Panc1 (cell line): ENCODE results near the gene SNU13. TPM values are rescaled to one million over a fixed set of nuclear protein-coding genes. Genes with fewer than 3 reads are reported as not detected.

ENCODE experiments used
- ATAC-seq: fragments of 200-7000 bp; cut with Tn5 transposase; 2 replicates; pipeline ENCODE4 v1.9.1; 2020; ENCODE audit warnings: mild to moderate bottlenecking, moderate library complexity
- BruUV-seq: library from RNA; stranded (reverse); fragments of 400-500 nt; replicated peaks from 2 replicates; lab custom pipeline; 2021; lab: Mats Ljungman, UMichigan
- CTCF ChIA-PET: fragments of 300-600 bp; sonication (Branson Sonifier 250); formaldehyde crosslinking; loops from one replicate; lab custom pipeline; 2022; ENCODE audit warnings: antibody characterized with exemption; lab: Charles Lee
- POLR2A ChIA-PET: fragments of 300-600 bp; sonication (Branson Sonifier 250); formaldehyde crosslinking; loops from one replicate; lab custom pipeline; 2022; ENCODE audit warnings: antibody characterized with exemption; lab: Charles Lee
- DNase-seq: peaks from one replicate; pipeline ENCODE4 v3.0.0-alpha.2; 2010; ENCODE audit warnings: low read depth, low spot score
- H3K27ac ChIP-seq: 2 replicates; pipeline ENCODE4 v1.5.1; 2011; ENCODE audit warnings: mild to moderate bottlenecking, low read length, inconsistent platforms
- H3K27me3 ChIP-seq: fragments of 200-500 bp; sonication (Bioruptor generic); 2 replicates; pipeline ENCODE4 v1.6.0; 2014; ENCODE audit warnings: low read length, inconsistent platforms; ENCODE audit not compliant: control insufficient read depth, insufficient read depth
- H3K36me3 ChIP-seq: fragments of 200-500 bp; sonication (Bioruptor generic); 2 replicates; pipeline ENCODE4 v1.5.1; 2014; ENCODE audit warnings: inconsistent platforms, mild to moderate bottlenecking, low read length, moderate library complexity; ENCODE audit not compliant: control insufficient read depth, insufficient read depth
- H3K4me1 ChIP-seq: 2 replicates; pipeline ENCODE4 v1.5.1; 2011; ENCODE audit warnings: inconsistent platforms, mild to moderate bottlenecking, low read length, moderate library complexity; ENCODE audit not compliant: control insufficient read depth, insufficient read depth
- H3K4me3 ChIP-seq, 2 experiments: 2 replicates each; pipeline ENCODE4 v1.5.1; 2011 to 2012; ENCODE audit warnings: low read depth in 2 of 2, low read length in 2 of 2, mild to moderate bottlenecking in 2 of 2, inconsistent platforms in 1 of 2, moderate library complexity in 1 of 2
- H3K9me3 ChIP-seq: fragments of 200-500 bp; sonication (Bioruptor generic); 2 replicates; pipeline ENCODE4 v1.5.1; 2014; ENCODE audit warnings: low read depth, mild to moderate bottlenecking, inconsistent platforms, low read length, moderate library complexity; ENCODE audit not compliant: control insufficient read depth, insufficient read depth
- POLR2AphosphoS5 ChIP-seq: IDR thresholded peaks from 2 replicates; pipeline ENCODE4 v1.6.1; 2012; ENCODE audit warnings: mild to moderate bottlenecking, low read depth, low read length, moderate library complexity
- REST ChIP-seq, 2 experiments: IDR thresholded peaks; 2 replicates each; pipeline ENCODE4 v1.6.1; 2011 to 2012; ENCODE audit warnings: low read depth in 2 of 2, control low read depth in 1 of 2, low read length in 1 of 2, mild to moderate bottlenecking in 1 of 2, moderate library complexity in 1 of 2; ENCODE audit not compliant: insufficient read depth in 1 of 2
- SIN3A ChIP-seq: IDR thresholded peaks from 2 replicates; pipeline ENCODE4 v1.6.1; 2012; ENCODE audit warnings: low read depth, mild to moderate bottlenecking, low read length, moderate library complexity, borderline replicate concordance; ENCODE audit not compliant: insufficient read depth
- TCF7L2 ChIP-seq: IDR thresholded peaks from 2 replicates; pipeline ENCODE4 v1.6.1; 2011; ENCODE audit warnings: mild to moderate bottlenecking, low read depth, low read length, inconsistent platforms
- in situ Hi-C: cut with HindIII; loops from 2 replicates; pipeline ENCODE4 v1.10.0; 2016; ENCODE audit warnings: low sequenced_read_pairs, low pct_unique_long_range_greater_than_20kb
- intact Hi-C: fragments of 100-400 bp; cut with micrococcal nuclease; formaldehyde crosslinking; loops from one replicate; pipeline ENCODE4 v1.10.0; 2022; ENCODE audit not compliant: unreplicated experiment
- total RNA-seq: library from RNA; stranded (reverse); gene quantifications from one replicate; pipeline ENCODE4 v1.2.1, GENCODE V29; 2021; ENCODE audit not compliant: unreplicated experiment
- TF ChIP-seq, protein P1 (sequence below): fragments of 450-650 bp; IDR thresholded peaks from 2 replicates; pipeline ENCODE4 v1.5.1; 2017; ENCODE audit warnings: mild to moderate bottlenecking

SNU13 gene
- total RNA-seq, 1 experiment from 2014 or later: 113 TPM

- no peak overlapping the region for H3K27ac ChIP-seq
- in situ Hi-C loops (no loop called here), intact Hi-C loops (no loop called here)
- no peaks in the 10 kb centered on the region for H3K4me1 ChIP-seq
- H3K36me3 ChIP-seq: peaks cover 19% of the 10 kb centered on the region
- ATAC-seq: no peak
- ChIA-PET POLR2A (no interaction called here), CTCF (no interaction called here)
- no peak for DNase-seq
- no peak overlapping the region for H3K4me3 ChIP-seq
- TF ChIP-seq REST (IDR thresholded peaks at IDR 0.05; ENCODE audit: insufficient read depth in 1 of 2, low read depth in 2 of 2, low read length in 1 of 2) (no peak), SIN3A (no peak), TCF7L2 (no peak), POLR2AphosphoS5 (no peak)
- TF ChIP-seq, protein P1, sequence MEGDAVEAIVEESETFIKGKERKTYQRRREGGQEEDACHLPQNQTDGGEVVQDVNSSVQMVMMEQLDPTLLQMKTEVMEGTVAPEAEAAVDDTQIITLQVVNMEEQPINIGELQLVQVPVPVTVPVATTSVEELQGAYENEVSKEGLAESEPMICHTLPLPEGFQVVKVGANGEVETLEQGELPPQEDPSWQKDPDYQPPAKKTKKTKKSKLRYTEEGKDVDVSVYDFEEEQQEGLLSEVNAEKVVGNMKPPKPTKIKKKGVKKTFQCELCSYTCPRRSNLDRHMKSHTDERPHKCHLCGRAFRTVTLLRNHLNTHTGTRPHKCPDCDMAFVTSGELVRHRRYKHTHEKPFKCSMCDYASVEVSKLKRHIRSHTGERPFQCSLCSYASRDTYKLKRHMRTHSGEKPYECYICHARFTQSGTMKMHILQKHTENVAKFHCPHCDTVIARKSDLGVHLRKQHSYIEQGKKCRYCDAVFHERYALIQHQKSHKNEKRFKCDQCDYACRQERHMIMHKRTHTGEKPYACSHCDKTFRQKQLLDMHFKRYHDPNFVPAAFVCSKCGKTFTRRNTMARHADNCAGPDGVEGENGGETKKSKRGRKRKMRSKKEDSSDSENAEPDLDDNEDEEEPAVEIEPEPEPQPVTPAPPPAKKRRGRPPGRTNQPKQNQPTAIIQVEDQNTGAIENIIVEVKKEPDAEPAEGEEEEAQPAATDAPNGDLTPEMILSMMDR: no peak
- no peaks in the 10 kb centered on the region for H3K9me3 ChIP-seq
- BruUV-seq: TSS peak; percentile 57
- H3K27me3 ChIP-seq: no peaks in the 10 kb centered on the region
Measured at GRCh38 chr22:41648432-41648831, 40.2 kb downstream of the SNU13 start.

DNA sequence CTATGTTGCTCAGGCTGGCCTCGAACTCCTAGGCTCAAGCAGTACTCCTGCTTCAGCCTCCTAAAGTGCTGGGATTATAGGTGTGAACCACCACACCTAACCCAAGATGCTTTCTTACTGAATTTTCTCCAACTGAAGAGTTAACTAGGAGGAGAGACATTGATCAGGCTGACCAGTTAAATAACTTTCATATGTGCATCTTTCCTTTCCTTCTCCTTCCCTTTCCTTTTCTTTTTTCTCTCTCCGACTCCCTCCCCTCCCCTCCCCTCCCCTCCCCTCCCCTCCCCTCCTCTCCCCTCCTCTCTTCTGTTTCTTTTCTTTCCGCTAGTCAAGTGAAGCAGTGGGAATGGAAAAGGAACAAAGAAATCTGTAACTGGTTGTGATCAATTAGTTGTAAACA, 40.9 kb downstream of the SNU13 start:
- BruUV-seq: no TSS peak
- H3K4me1 ChIP-seq: no peaks in the 10 kb centered on the region
- TF ChIP-seq TCF7L2 (no peak), SIN3A (no peak), REST (IDR thresholded peaks at IDR 0.05; ENCODE audit: insufficient read depth in 1 of 2, low read depth in 2 of 2, low read length in 1 of 2) (no peak), POLR2AphosphoS5 (no peak)
- TF ChIP-seq, protein P1: no peak
- ATAC-seq (no peak), DNase-seq (no peak)
- POLR2A ChIA-PET: no interaction called here
- no peak overlapping the region for H3K27ac ChIP-seq
- in situ Hi-C loops (no loop called here), intact Hi-C loops (no loop called here)
- no peaks in the 10 kb centered on the region for H3K9me3 ChIP-seq
- no peak overlapping the region for H3K4me3 ChIP-seq
- H3K27me3 ChIP-seq: no peaks in the 10 kb centered on the region
- H3K36me3 ChIP-seq: peaks cover 19% of the 10 kb centered on the region
- CTCF ChIA-PET: no interaction called here
